Tibial nerve (tissue), 4 donors: ENCODE results near the gene RGPD8. TPM values are rescaled to one million over a fixed set of nuclear protein-coding genes. Genes with fewer than 3 reads are reported as not detected.

Experiments used
- DNase-seq, 2 donors: peaks; one replicate each; pipeline ENCODE4 v3.0.0-alpha.2; 2019; ENCODE audit warnings: low spot score in 2 of 2
- H3K27ac ChIP-seq, 4 donors: fragments of 200-600 bp; sonication (generic) in 3 of 4; one replicate each; pipeline ENCODE4 v1.5.1; 2017 to 2019; ENCODE audit warnings: mild to moderate bottlenecking in 1 of 4
- H3K27me3 ChIP-seq, 2 donors: fragments of 200-600 bp; sonication (generic) in 1 of 2; one replicate each; pipeline versions ENCODE4 v1.5.1 to v1.6.0; 2017 to 2019
- H3K36me3 ChIP-seq, 3 donors: fragments of 200-600 bp; sonication (generic); one replicate each; pipeline ENCODE4 v1.5.1; 2018 to 2019
- H3K4me1 ChIP-seq, 4 donors: fragments of 200-600 bp; sonication (generic) in 3 of 4; one replicate each; pipeline ENCODE4 v1.5.1; 2017 to 2019
- H3K4me3 ChIP-seq, 4 donors: fragments of 200-600 bp; sonication (generic) in 3 of 4; one replicate each; pipeline ENCODE4 v1.5.1; 2017 to 2019; ENCODE audit warnings: mild to moderate bottlenecking in 1 of 4, moderate library complexity in 1 of 4
- H3K9me3 ChIP-seq, 4 donors: fragments of 200-600 bp; sonication (generic) in 3 of 4; one replicate each; pipeline ENCODE4 v1.5.1; 2017 to 2019
- EP300 ChIP-seq, 2 donors: sonication (generic); formaldehyde crosslinking; IDR thresholded peaks; one replicate each; pipeline ENCODE4 v1.6.1; 2017; ENCODE audit warnings: antibody characterized with exemption in 2 of 2, mild to moderate bottlenecking in 1 of 2
- POLR2A ChIP-seq, 2 donors: fragments of 450-650 bp; IDR thresholded peaks; one replicate each; pipeline ENCODE4 v1.6.1; 2017; ENCODE audit warnings: antibody characterized with exemption in 2 of 2, mild to moderate bottlenecking in 2 of 2, moderate library complexity in 2 of 2
- WGBS, 2 donors: methylation state at CpG; one replicate each; pipeline ENCODE4 v1.1.5; 2018; 5-methylcytosine and 5-hydroxymethylcytosine counted together
- small RNA-seq: library from RNA; depleted of rRNA; stranded (forward); fragments of <200 nt; gene quantifications from one replicate; pipeline ENCODE3, GENCODE V24; 2016
- total RNA-seq, 4 donors: library from RNA; depleted of rRNA; stranded (reverse); fragments of >200 nt; gene quantifications; one replicate each; pipeline ENCODE4 v1.1.0, GENCODE V29; 2016
- TF ChIP-seq, protein P1 (sequence below), 5 experiments: fragments of 200-600 bp in 3 of 5; fragments of 450-650 bp in 2 of 5; sonication (generic) in 3 of 5; IDR thresholded peaks; one replicate each; pipeline ENCODE4 v1.5.1; 2016 to 2019; ENCODE audit warnings: antibody characterized with exemption in 5 of 5, mild to moderate bottlenecking in 3 of 5, moderate library complexity in 2 of 5

RGPD8 gene
- total RNA-seq, 4 donors from 2014 or later: 10.2 to 24.3 (median 19.0) TPM

- no peaks in the 10 kb centered on the region for H3K27me3 ChIP-seq
- TF ChIP-seq, protein P1, sequence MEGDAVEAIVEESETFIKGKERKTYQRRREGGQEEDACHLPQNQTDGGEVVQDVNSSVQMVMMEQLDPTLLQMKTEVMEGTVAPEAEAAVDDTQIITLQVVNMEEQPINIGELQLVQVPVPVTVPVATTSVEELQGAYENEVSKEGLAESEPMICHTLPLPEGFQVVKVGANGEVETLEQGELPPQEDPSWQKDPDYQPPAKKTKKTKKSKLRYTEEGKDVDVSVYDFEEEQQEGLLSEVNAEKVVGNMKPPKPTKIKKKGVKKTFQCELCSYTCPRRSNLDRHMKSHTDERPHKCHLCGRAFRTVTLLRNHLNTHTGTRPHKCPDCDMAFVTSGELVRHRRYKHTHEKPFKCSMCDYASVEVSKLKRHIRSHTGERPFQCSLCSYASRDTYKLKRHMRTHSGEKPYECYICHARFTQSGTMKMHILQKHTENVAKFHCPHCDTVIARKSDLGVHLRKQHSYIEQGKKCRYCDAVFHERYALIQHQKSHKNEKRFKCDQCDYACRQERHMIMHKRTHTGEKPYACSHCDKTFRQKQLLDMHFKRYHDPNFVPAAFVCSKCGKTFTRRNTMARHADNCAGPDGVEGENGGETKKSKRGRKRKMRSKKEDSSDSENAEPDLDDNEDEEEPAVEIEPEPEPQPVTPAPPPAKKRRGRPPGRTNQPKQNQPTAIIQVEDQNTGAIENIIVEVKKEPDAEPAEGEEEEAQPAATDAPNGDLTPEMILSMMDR (IDR thresholded peaks at IDR 0.05): no peak
- no peak for TF ChIP-seq POLR2A (IDR thresholded peaks at IDR 0.05)
- TF ChIP-seq EP300 (IDR thresholded peaks at IDR 0.05): no peak
- no peak overlapping the region for H3K27ac ChIP-seq
- no peaks in the 10 kb centered on the region for H3K4me1 ChIP-seq
- no peaks in the 10 kb centered on the region for H3K9me3 ChIP-seq
- H3K36me3 ChIP-seq: peaks cover 0 to 20% (median 0%) of the 10 kb centered on the region in 3 donors
- no peak for DNase-seq
- whole genome bisulfite sequencing, 2 donors: 89 to 91% methylated on average over 1 of the region's 1 CpG
- no peak overlapping the region for H3K4me3 ChIP-seq
Measured at GRCh38 chr2:112335600-112335999, 97.8 kb downstream of the RGPD8 start.

GRCh38 chr2:112332123-112332696 lies 101.2 kb downstream of the RGPD8 start:
- no peaks in the 10 kb centered on the region for H3K9me3 ChIP-seq
- TF ChIP-seq, protein P1 (IDR thresholded peaks at IDR 0.05): no peak
- TF ChIP-seq EP300 (IDR thresholded peaks at IDR 0.05): no peak
- TF ChIP-seq POLR2A (IDR thresholded peaks at IDR 0.05): no peak
- 73 to 84% methylated on average over 5 of the region's 5 CpGs for whole genome bisulfite sequencing, 2 donors

GRCh38 chr2:112322919-112323318 lies 110.5 kb downstream of the RGPD8 start:
- Histone ChIP-seq H3K27ac (no peak overlapping the region), H3K36me3 (peaks cover 0 to 83% (median 0%) of the 10 kb centered on the region in 3 donors)
- WGBS, 2 donors: 94 to 96% methylated on average over 3 of the region's 3 CpGs

More at GRCh38 chr2:112332123-112332696, 101.2 kb downstream of the RGPD8 start:
- no peak for DNase-seq
- H3K4me3 ChIP-seq: no peak overlapping the region
- H3K27ac ChIP-seq: no peak overlapping the region
- no peaks in the 10 kb centered on the region for H3K4me1 ChIP-seq
- peaks cover 0 to 45% (median 0%) of the 10 kb centered on the region in 3 donors for H3K36me3 ChIP-seq
- no peaks in the 10 kb centered on the region for H3K27me3 ChIP-seq

DNA sequence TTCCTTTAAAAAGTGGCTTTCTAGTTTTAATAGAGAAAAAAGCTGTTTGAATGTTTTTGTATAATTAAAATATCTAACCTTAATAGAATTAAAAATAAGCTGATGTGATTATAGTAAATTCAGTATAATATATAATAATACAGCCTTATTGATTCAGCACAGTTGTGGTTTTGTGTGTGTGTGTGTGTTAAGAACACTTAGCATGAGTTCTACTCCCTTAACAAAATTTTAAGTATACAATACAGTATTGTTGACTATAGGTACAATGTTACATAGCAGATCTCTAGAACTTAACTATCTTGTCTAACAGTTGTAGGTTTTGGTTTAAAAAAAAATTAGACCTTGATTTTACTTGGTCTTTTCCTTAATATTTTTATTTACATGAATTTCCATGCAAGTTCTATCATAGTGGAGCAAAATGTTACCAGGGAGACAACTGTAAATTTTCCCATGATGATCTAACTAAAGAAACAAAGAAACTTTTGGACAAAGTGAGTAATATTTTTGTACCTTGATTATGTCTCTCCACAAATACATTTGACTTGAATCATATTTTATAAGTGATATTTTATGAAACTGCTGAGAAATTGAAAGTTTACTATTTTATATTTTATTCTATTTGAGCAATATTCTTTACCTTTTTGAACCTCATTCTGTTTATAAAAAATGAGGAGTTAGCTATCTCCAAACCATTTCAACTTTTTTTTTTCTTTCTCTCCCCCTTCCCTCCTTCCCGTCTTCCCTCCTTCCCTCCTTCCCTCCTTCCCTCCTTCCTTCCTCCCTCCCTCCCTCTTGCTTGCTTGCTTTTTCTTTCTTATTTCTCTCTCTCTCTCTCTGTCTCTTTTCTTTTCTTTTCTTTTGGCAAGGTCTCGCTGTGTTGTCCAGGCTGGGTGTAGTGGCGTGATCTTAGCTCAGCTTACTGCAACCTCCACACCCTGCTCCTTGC lies 111.8 kb downstream of the RGPD8 start:
- Histone ChIP-seq H3K27me3 (no peaks in the 10 kb centered on the region), H3K9me3 (no peaks in the 10 kb centered on the region), H3K4me3 (no peak overlapping the region), H3K27ac (no peak overlapping the region), H3K36me3 (peaks cover 0 to 76% (median 0%) of the 10 kb centered on the region in 3 donors), H3K4me1 (no peaks in the 10 kb centered on the region)
- no peak for DNase-seq
- TF ChIP-seq EP300 (IDR thresholded peaks at IDR 0.05) (no peak), POLR2A (IDR thresholded peaks at IDR 0.05) (no peak)
- TF ChIP-seq, protein P1 (IDR thresholded peaks at IDR 0.05): no peak
- 86% methylated on average over 3 of the region's 3 CpGs for WGBS, 2 donors

More at GRCh38 chr2:112322919-112323318, 110.5 kb downstream of the RGPD8 start:
- H3K4me3 ChIP-seq: no peak overlapping the region
- no peaks in the 10 kb centered on the region for H3K9me3 ChIP-seq
- DNase-seq: no peak
- no peaks in the 10 kb centered on the region for H3K4me1 ChIP-seq
- TF ChIP-seq, protein P1 (IDR thresholded peaks at IDR 0.05): no peak
- TF ChIP-seq POLR2A (IDR thresholded peaks at IDR 0.05) (no peak), EP300 (IDR thresholded peaks at IDR 0.05) (no peak)
- no peaks in the 10 kb centered on the region for H3K27me3 ChIP-seq

Small RNA genes within 50 kb of the gene (small RNA-seq; reads per million reads assigned to genes)
- not detected for gene AC115115.1

Other genes with a start within 250 kb of the RGPD8 start
- gene ZC3H8, start 178.6 kb downstream of the RGPD8 start, total RNA-seq: 10 to 100 TPM in 1 of 4 donors, 1 to 10 TPM in 3; 3.5 to 81.6 (median 5.7) TPM
- 10 to 100 TPM; 12.0 to 19.9 (median 15.3) TPM for gene ZC3H6, start 158.0 kb downstream of the RGPD8 start, total RNA-seq
- gene TTL, start 48.5 kb upstream of the RGPD8 start, total RNA-seq: 10 to 100 TPM; 11.8 to 27.8 (median 23.3) TPM
- gene POLR1B, start 108.8 kb upstream of the RGPD8 start, total RNA-seq: 10 to 100 TPM; 10.3 to 14.9 (median 12.1) TPM
- gene CHCHD5, start 151.0 kb upstream of the RGPD8 start, total RNA-seq: 10 to 100 TPM in 3 of 4 donors, 1 to 10 TPM in 1; 4.3 to 30.6 (median 17.9) TPM
- 10 to 100 TPM; 19.3 to 50.5 (median 32.8) TPM for gene SLC20A1, start 212.3 kb upstream of the RGPD8 start, total RNA-seq